NCI-H2171 (cell line): ENCODE measurements around the gene SLC12A3.

Source experiments
- DNase-seq: peaks from one replicate; lab custom pipeline; 2025; lab: John Stamatoyannopoulos, UW

The SLC12A3 gene

DNA sequence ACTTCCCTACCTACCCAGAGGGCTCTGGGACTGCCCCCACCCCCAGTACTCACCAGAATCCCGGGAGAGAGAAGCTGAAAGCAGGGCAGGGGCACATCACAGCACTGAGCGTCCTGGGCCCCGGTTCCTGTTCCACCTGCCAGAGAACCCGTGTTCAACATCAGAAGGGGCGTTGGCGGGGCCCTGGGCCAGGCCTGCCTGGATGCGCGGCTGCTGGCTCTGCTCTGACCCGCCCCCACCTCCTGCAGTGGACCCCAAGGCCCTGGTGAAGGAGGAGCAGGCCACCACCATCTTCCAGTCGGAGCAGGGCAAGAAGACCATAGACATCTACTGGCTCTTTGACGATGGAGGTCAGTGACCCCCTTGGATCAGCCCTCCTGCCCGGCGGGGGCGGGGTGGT is 27.7 kb downstream of the SLC12A3 start:
- DNase-seq: no peak

GRCh38 chr16:56894331-56894917 is 29.4 kb downstream of the SLC12A3 start:
- DNase-seq: no peak

DNA sequence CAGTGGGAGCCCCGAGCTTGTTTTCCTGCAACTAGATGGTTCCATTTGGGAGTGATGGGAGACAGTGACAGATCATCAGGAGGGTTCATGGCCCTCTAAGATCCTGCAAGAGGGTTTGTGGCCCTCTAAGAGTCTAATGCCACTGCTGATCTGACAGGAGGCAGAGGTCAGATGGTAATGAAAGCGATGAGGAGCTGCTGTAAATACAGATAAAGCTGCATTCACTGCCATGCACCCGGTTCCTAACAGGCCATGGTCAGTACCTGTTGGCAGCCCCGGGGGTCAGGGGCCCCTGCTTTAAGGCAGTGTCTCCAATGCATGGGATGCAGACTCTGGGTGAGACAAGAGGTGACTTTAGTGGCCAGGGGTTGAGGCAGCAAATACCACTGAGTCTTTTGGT is 30.8 kb downstream of the SLC12A3 start:
- DNase-seq: no peak

DNA sequence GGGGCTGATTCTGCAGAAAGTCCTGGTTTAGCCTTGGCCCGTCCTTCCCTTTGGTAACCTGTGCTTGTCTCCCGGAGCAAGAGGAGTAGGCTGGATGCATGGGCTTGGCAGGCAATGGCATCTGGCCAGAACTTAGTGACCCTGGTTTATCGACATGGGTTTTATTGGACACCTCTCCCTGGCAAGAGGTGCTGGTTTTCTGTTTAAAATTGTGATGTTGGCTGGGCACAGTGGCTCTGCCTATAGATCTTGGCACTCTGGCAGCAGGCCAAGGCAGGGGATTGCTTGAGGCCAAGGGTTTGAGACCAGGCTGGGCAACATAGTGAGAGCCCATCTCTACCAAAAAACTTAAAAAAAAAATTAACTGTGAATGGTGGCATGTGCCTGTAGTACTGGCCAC is 31.2 kb downstream of the SLC12A3 start:
- no peak for DNase-seq

- DNase-seq: peak; percentile 42
These were observed 32.2 kb downstream of the SLC12A3 start for GRCh38 chr16:56897026-56897799.

GRCh38 chr16:56898847-56899246 is 33.8 kb downstream of the SLC12A3 start:
- no peak for DNase-seq

DNA sequence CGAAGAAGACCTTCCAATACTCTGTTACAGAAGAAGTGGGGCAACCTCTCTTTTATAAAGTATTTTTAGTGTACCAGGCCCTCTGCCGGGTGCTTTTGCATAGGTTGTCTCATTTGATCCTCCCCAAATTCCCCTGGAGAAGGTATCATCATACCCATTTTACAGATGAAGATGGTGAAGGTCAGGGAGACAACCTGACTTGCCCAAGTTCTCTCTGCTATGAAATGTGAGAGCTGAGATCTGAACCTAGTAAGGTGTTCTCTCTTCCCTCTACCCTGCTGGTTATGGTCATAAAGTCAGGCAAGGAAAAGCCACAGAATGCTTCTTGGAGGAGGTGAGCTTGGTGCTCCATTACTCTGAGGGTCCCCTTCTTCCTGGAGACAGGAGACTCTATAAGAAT is 38.9 kb downstream of the SLC12A3 start:
- no peak for DNase-seq

DNA sequence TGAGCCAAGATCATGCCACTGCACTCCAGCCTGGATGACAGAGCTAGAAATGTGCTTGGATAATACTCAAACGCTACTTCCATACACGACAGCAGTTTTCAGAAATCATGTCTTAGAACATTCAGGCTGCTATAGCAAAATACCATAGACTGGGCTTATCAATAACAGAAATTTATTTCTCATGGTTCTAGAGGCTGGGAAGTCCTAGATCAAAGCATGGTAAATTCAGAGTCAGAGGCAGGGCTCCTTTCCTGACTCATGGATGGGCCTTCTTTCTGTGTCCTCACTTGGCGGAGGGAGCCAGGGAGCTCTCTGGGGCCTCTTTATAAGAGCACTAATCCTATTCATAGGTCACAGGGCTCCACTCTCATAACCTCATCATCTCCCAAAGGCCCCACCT is 42.4 kb downstream of the SLC12A3 start:
- no peak for DNase-seq

DNA sequence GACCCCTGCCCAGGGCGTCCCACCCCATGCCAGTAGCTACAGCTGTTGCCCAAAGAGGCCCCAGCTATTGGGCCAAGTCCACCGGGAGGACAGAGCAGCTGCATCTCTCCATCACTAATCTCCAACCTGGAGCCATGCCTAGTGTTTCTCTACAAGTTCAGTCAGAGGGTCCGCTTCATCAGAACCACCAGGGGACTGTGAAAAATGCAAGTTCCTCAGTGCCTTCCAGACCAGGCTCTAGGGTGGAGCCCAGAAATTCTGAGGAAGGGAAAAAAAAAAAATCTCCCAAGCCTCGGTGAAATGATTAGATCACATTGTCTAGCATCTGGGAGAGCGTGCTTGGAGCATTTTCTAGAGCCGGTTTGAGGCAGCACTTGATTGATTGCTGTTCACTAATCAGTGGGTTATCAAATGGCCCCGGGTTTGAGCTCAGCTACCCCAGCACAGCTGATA is 44.5 kb downstream of the SLC12A3 start:
- no peak for DNase-seq

- no peak for DNase-seq
These were observed 45.1 kb downstream of the SLC12A3 start for GRCh38 chr16:56910112-56910511.

DNA sequence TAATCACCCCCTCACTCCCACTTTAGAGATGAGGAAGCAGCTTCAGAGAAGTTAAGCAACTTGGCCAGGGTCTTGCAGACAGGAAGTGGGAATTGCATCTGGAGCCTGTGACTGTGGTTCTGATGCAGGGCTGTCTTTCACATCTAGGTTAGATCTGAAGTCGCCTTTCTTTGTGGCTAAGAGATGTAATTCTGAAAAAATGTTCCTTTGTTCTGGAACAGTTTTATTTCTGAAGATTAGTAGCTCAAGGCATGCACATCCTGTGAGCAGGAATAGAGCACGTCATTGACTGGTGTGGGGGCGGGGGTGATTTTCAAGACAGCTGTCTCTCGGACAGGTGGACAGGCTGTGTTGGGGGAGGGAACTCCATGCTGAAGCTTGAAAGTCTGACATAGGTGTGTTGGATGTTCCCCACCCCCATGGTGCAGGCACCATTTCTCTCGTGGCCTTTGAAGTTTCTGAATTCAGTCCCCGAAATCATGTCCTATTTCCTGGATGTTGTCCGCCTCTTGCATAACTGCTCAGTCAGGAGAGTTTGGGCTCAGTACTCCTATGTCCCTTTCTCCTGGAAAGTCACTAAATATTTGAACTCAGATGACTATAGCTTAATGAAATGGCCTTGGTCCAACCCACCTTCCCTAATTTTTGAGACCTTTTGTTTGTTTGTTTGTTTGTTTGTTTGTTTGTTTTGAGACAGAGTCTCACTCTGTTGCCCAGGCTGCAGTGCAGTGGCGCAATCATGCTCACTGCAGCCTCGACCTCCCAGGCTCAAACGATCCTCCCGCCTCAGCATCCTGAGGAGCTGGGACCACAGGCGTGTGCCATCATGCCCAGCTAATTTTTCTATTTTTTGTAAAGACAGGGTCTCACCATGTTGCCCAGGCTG is 45.9 kb downstream of the SLC12A3 start:
- no peak for DNase-seq

DNA sequence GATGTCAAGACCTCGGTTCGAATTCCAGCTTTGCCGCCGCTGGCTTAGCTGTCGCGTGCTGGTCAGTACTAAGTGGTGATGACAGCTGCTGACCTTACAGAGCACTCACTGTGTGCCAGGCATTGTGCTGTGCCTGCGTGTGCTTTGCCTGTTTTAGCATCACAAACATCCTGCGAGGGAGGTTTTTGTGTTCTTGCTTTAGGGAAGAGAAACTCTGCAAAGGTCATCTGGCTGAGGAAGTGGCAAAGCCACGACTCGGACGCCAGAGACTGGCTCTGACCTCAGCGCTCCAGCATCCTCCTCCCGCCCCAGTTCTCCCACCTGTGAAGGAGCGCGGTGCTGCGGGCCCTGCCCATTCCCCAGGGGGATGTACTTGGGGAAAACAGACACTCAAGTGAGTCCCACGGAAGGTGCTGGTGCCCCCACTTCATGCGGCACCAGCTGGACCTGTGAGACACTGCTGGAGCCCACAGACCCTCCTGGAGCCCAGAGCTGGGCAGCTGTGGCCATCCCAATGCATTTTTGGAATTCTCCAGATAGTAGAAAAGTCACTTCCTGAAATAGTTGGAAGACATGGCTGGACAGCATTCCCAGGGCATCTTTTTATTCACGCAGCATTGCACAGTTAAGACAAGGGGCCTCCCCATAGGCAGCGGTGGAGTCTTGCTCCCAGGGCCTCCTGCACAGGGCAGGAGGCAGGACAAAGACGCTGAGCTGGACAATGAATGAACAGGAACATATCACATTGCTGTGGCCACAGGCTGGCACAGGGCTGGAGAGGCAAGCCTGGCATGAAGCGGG is 47.0 kb downstream of the SLC12A3 start:
- no peak for DNase-seq

- DNase-seq: no peak
These were observed 48.0 kb downstream of the SLC12A3 start for GRCh38 chr16:56912746-56913708.

- no peak for DNase-seq
These were observed 49.9 kb downstream of the SLC12A3 start for GRCh38 chr16:56914896-56915295.

GRCh38 chr16:56915336-56916119 is 50.5 kb downstream of the SLC12A3 start:
- DNase-seq: no peak

DNA sequence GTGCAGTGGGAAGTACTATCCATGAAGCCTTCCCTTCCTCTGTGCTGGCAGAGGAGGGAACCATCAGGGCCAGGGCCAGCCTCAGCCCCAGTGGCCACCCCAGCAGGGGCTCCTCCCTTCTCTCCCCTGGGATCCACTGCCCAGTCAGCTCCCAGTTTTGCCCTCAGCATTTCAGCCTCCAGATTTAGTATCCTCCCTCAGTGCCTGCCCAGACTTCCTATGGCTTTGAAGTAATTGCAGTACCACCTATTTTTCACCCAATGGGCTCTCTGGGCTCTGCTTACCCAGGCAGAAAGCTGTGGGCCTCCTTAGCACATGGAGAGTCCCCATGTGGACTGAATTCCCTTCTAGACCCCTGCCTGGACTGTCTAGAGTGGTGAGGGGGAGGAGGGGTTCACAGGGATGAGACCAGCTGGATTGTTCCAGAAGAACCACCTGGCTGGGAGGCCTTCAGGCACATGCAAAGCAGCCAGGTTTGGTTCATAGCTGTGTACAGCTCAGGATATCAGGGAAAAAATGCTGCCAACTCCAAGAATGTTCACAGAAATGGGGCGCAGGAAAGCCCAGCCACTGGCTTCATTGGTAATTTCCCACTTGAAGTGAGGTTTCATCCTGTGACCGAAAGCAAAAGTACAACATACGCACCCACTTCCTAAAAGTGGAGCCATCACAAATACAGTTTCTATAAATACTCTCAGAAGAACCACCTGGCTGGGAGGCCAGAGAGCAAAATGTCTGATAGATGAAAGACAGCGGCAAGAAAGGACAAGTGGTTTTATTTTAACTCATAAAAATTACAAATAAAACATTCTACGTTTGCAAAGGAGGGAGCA is 51.8 kb downstream of the SLC12A3 start:
- DNase-seq: no peak

DNA sequence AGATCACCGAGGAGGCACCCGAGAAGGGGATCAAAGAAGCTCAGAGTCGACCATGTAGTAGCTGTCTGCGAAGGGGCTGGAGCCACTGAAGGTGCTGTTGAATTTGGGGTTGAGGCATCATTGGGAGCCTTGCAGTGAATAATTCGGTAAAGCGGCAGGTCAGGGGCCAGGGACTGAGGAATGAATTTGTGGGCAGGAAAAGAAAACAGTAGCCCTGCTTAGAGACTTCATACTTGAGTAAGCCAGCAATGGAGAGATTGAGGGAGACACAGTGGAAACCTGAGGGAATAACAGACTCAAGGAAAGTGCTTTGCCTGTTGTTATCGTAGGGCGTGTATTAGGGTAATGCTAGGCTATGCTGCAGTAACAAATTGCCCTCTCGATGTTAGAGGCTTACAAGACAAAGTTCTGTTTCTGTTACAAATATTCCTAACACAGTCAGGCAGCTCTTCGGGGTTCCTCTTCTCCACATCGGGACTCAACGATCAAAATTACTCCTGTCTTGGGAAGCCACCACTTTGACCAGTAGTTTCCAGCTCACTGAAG is 53.5 kb downstream of the SLC12A3 start:
- no peak for DNase-seq

- DNase-seq: no peak
These were observed 54.2 kb downstream of the SLC12A3 start for GRCh38 chr16:56919099-56919800.
